Left cardiac atrium (tissue), 4 donors: ENCODE measurements around the gene EDNRA. TPM values are rescaled to one million over a fixed set of nuclear protein-coding genes. Genes with fewer than 3 reads are reported as not detected.
"Not testable (repeated sequence)": the region's sequence is repeated elsewhere in the genome, so short reads cannot be mapped to it uniquely, and the experiment has no call there.

Experiments used
- ATAC-seq, 2 donors: fragments of 200-7000 bp; cut with Tn5 transposase; one replicate each; pipeline ENCODE4 v1.9.1; 2020; ENCODE audit warnings: mild to moderate bottlenecking in 2 of 2, moderate library complexity in 2 of 2
- DNase-seq: peaks from one replicate; pipeline ENCODE4 v3.0.0-alpha.2; 2020
- intact Hi-C, 2 donors: fragments of 100-400 bp; cut with DNase I; formaldehyde crosslinking; loops; one replicate each; pipeline versions ENCODE4 v1.14.1 to v1.15.1; 2022 to 2023
- long read RNA-seq: library from polyadenylated mRNA; unstranded; transcript quantifications from one replicate; pipeline ENCODE4 v2.0.0, GENCODE V29; 2021
- total RNA-seq, 2 donors: library from RNA; stranded (reverse); fragmentation: NEBNext Ultra II Directional; extraction: Animal tissue kit (Norgen Biotek cat#: 25700); gene quantifications; one replicate each; pipeline ENCODE4 v1.2.1, GENCODE V29; 2021
- donor health status: DM: no; HTN: yes; CAD: no.
- donor health status: DM: no; HTN: yes; CAD: no; lungs with severe emphysema.
- donor health status: DM: yes; HTN: yes; CAD: no.
- donor health status: Dilated cardiomyopathy.

Gene EDNRA
- 10 to 100 TPM; 29.2 to 76.3 TPM for total RNA-seq
- long read RNA-seq, full-length matches to known transcripts = 71 of 91 reads
- long read RNA-seq, partial matches to known transcripts = 9 of 91 reads
- long read RNA-seq, other reads (novel, unspliced or antisense) = 11 of 91 reads

- DNase-seq (peak; percentile 48), ATAC-seq (peak; percentile 79 to 88)
- intact Hi-C loops = loop anchor here in 1 of 2 donors (5.0 to 10.0 kb wide), 4 partner anchors 106 to 319 kb away; no protein-coding TSS in a partner anchor
Observed at GRCh38 chr4:147480891-147481576, at the start of gene EDNRA. Gene EDNRA, plus strand, starts transcription at chr4:147481097. Its CDS starts 4,585 bp downstream, at chr4:147485682.

DNA sequence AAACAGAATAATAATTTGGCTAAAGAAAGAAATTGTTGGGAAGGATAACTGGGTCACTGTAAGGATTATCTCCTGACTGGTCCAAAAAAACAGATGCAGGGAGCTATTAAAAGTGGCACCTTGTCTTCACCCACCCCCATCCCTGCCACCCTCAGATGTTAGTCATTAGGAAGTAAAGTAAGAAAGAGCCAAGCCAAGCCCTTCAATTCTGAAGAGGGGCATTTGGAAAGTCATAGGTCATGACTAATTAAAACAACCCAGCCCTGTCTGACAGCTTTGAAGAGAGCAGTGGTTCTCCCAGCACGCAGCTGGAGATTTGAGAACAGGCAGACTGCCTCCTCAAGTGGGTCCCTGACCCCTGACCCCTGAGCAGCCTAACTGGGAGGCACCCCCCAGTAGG is 46.5 kb upstream of the EDNRA start:
- not testable (repeated sequence) for ATAC-seq

GRCh38 chr4:147440442-147440841 is 40.5 kb upstream of the EDNRA start:
- ATAC-seq = no peak
- intact Hi-C loops = no loop called here
- no peak for DNase-seq

More for the DNA sequence above, 46.5 kb upstream of the EDNRA start:
- intact Hi-C loops, DNase-seq: not testable (repeated sequence)

- ATAC-seq = no peak
- intact Hi-C loops = no loop called here
- DNase-seq = no peak
Observed at GRCh38 chr4:147447786-147448185, 33.1 kb upstream of the EDNRA start.

GRCh38 chr4:147453561-147454141 is 27.2 kb upstream of the EDNRA start:
- DNase-seq (no peak), ATAC-seq (no peak)
- intact Hi-C loops = loop anchor here in 1 of 2 donors (10.0 kb wide), 1 partner anchor 49 kb away; no protein-coding TSS in a partner anchor

GRCh38 chr4:147456706-147457105 is 24.2 kb upstream of the EDNRA start:
- no peak for ATAC-seq
- DNase-seq = no peak
- intact Hi-C loops = loop anchor here in 1 of 2 donors (10.0 kb wide), 1 partner anchor 52 kb away; no protein-coding TSS in a partner anchor

DNA sequence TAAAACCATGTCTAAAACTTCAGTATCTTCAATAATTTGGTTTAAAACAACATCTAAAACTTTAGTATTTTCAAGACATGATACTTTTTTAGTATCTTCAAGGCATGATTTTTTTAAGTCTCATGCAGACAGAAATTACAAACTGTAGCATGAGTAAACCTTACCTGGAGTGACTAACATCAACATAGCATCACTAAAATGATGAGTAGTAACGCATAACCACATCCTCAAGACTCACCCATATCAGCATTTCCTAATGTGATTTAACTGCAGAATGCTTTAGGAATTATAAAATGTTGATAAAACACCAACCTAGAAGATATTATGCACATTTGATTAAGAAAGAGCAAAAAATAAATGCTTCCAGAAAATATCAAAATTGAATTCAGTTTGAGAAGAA is 19.7 kb upstream of the EDNRA start:
- intact Hi-C loops = no loop called here
- DNase-seq = no peak
- no peak for ATAC-seq

DNA sequence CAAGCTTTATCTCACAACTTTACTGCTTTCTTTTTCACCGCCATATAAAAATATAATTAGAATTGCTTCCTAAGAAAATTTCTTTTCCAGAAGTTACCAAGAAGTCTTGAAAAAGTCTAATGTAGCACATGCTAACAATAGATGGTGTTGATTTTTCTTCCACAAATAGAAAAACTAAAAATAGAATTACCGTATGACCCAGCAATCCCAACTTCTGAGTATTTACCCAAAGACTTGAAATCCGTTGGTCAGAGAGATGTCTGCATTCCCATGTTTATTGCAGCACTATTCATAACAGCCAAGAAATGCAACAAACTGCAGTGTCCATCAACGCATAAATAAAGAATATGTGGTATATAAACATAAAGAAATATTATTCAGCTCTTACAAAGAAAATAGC is 17.8 kb upstream of the EDNRA start:
- intact Hi-C loops = no loop called here
- DNase-seq (no peak), ATAC-seq (no peak)

DNA sequence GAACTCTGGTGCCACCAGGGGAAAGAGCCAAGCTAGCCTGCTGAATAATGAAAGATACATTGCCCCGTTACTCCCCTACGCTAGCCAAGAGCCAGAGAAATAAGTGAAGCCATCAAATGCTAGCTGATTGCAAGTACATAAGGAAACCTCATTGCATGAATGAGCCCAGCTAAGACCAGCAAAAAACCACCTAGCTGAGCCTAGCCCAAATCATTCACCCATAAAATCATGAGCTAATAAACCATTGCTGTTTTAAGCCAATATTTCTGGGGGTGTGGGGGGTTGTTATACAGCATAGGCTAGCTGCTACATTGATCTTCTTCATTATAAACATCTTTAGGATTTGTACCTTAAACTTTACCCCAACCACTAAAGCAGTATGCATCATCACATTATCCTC is 15.4 kb upstream of the EDNRA start:
- ATAC-seq = no peak
- intact Hi-C loops = no loop called here
- DNase-seq = no peak

DNA sequence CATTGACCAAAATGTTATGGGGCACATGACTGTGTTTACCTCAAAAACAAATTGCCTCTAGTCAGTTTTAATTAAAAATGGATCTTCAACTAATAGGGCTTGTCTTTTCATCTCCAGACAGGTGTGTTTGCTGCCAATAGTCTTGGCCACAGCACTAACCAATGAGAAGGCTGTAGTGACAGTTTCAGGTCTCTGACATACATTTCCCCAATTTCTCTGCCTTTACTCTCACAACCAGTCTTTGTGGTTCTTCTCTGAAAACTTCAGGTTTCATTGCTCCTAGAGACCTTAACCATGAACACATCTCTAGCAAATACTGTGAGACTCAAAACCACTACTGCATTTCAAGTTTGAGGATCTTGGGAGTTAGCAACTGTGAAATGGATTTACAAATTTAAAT is 3.5 kb upstream of the EDNRA start:
- intact Hi-C loops = no loop called here
- ATAC-seq (no peak), DNase-seq (no peak)

GRCh38 chr4:147479376-147479775 is 1.5 kb upstream of the EDNRA start:
- ATAC-seq (peak in 1 of 2 donors; percentile 10), DNase-seq (no peak)

DNA sequence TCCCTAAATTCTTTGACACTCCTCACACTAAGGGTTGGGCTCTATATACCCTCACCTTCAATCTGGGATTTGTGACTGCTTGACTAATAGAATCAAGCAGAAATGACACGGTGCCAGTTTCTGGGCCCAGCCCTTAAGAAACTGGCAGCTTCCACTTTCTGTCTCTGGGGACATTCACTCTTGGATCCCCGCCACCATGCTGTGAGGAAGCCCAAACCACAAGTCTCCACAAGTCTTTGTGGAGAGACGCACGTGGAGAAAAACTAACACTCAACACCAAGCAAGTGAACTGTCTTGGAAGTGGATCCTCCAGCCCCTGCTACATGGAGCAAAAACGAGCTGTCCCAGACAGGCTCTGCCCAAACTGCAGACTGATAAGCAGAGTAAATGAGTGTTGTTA is 1.1 kb upstream of the EDNRA start:
- intact Hi-C loops = loop anchor here in 1 of 2 donors (5.0 to 10.0 kb wide), 4 partner anchors 108 to 317 kb away; no protein-coding TSS in a partner anchor
- ATAC-seq (peak; percentile 39 to 67), DNase-seq (peak; percentile 47)

More at GRCh38 chr4:147479376-147479775, 1.5 kb upstream of the EDNRA start:
- intact Hi-C loops = no loop called here

DNA sequence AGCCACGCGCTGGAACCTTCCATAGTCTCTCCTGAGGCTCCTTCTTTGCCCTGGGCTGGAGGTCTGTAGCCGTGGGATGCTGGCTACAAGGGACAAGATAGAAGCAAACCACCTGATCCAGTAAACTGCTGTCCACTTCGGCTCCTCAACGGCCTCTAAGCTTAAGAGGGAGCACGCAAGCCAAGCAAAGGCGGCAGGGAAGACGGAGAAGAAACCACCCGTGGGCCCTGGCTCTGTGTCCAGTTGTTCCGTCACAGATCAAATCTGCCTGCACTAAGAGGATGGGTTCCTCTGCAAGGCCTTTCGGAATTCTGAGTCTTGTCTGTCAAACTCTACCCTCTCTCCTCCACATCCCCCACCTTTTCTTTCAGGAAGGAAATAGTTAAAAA is 401 bp upstream of the EDNRA start:
- intact Hi-C loops = loop anchor here in 1 of 2 donors (5.0 to 10.0 kb wide), 4 partner anchors 107 to 318 kb away; no protein-coding TSS in a partner anchor
- ATAC-seq = peak; percentile 6 to 13
- no peak for DNase-seq

GRCh38 chr4:147481577-147482109 is 746 bp downstream of the EDNRA start:
- intact Hi-C loops = loop anchor here in 1 of 2 donors (5.0 to 10.0 kb wide), 4 partner anchors 106 to 319 kb away; no protein-coding TSS in a partner anchor
- ATAC-seq (peak; percentile 22 to 27), DNase-seq (no peak)

- no peak for ATAC-seq
- no peak for DNase-seq
- intact Hi-C loops = loop anchor here in 1 of 2 donors (5.0 to 10.0 kb wide), 4 partner anchors 105 to 320 kb away; no protein-coding TSS in a partner anchor
Observed at GRCh38 chr4:147482281-147482680, 1.4 kb downstream of the EDNRA start.

DNA sequence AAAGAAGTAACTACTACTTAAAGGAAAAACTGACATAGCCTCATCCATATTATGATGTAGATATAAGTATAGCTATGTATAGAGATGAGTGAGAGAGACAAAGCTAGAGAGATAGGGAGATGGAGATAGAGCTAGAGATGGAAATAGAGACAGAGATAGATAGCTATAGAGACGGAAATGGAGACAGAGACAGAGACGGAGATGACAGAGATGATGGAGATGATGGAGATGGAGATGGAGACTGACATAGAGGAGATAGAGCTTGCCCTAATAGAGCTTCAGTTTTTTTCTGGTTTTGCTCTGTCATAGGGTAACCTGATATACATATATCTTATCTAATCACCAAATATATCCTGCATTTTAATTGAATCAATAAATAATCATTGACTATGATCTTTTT is 4.3 kb downstream of the EDNRA start:
- ATAC-seq (no peak), DNase-seq (no peak)
- intact Hi-C loops = loop anchor here in 1 of 2 donors (10.0 kb wide), 1 partner anchor 120 kb away; no protein-coding TSS in a partner anchor

DNA sequence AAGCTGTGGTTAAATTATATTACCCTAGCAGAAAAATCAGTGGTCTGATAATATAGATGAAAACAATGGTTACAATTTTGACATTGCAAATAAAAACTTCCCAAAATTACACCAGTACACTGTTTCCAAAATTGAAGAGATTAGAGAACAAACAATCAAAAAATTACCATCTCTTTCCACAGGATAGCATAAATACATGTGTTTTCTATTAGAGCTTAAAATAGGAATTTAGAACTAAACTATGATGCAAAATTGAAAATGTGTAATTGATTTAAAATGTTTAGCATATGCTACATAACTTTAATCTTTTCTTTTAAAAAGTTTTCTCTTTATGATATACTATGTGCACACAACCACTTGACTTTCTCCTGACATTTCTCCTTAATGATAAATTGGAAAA is 6.7 kb downstream of the EDNRA start:
- intact Hi-C loops = loop anchor here in 1 of 2 donors (10.0 kb wide), 1 partner anchor 123 kb away; no protein-coding TSS in a partner anchor
- ATAC-seq = no peak

GRCh38 chr4:147488556-147488955 is 7.7 kb downstream of the EDNRA start:
- intact Hi-C loops = loop anchor here in 1 of 2 donors (10.0 kb wide), 1 partner anchor 124 kb away; no protein-coding TSS in a partner anchor
- ATAC-seq (peak in 1 of 2 donors; percentile 24), DNase-seq (no peak)

More for the DNA sequence above, 6.7 kb downstream of the EDNRA start:
- no peak for DNase-seq

DNA sequence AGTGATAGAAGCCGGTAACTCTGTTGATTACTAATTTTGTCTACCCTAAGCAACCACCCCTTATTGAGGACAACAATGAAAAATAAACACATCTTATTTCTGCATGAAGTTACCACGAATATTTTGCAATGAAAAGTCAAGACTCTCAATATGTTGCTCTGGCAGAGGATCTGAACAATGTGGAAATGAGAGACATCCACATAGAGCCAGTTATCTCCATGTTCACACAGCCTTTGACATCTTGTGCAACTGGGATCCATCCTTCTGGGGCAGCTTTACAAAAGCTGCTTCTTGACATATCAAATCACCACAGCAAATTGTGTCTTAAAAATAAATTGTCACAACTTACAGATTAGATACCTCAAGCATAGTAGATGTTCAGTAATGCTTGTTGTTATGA is 10.2 kb downstream of the EDNRA start:
- no peak for DNase-seq
- no peak for ATAC-seq
- intact Hi-C loops = no loop called here
